ENCODE measurements around the gene STRN.
"Not testable (repeated sequence)": the region's sequence is repeated elsewhere in the genome, so short reads cannot be mapped to it uniquely, and the experiment has no call there.

GRCh38 chr2:36979007-36979406 is 12.7 kb upstream of the STRN start:
- TF ChIP-seq, protein P1, sequence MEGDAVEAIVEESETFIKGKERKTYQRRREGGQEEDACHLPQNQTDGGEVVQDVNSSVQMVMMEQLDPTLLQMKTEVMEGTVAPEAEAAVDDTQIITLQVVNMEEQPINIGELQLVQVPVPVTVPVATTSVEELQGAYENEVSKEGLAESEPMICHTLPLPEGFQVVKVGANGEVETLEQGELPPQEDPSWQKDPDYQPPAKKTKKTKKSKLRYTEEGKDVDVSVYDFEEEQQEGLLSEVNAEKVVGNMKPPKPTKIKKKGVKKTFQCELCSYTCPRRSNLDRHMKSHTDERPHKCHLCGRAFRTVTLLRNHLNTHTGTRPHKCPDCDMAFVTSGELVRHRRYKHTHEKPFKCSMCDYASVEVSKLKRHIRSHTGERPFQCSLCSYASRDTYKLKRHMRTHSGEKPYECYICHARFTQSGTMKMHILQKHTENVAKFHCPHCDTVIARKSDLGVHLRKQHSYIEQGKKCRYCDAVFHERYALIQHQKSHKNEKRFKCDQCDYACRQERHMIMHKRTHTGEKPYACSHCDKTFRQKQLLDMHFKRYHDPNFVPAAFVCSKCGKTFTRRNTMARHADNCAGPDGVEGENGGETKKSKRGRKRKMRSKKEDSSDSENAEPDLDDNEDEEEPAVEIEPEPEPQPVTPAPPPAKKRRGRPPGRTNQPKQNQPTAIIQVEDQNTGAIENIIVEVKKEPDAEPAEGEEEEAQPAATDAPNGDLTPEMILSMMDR (IDR thresholded peaks at IDR 0.05), result not testable (repeated sequence)
- not testable (repeated sequence) for TF ChIP-seq POLR2A (IDR thresholded peaks at IDR 0.05)

Data from thyroid gland (tissue), 4 donors.